ENCODE results near the gene KDM4D.
A peak's percentile ranks its signal among the peaks of the same experiment; 100 is the strongest.
"Not testable (repeated sequence)": the region's sequence is repeated elsewhere in the genome, so short reads cannot be mapped to it uniquely, and the experiment has no call there.

Gene KDM4D

DNA sequence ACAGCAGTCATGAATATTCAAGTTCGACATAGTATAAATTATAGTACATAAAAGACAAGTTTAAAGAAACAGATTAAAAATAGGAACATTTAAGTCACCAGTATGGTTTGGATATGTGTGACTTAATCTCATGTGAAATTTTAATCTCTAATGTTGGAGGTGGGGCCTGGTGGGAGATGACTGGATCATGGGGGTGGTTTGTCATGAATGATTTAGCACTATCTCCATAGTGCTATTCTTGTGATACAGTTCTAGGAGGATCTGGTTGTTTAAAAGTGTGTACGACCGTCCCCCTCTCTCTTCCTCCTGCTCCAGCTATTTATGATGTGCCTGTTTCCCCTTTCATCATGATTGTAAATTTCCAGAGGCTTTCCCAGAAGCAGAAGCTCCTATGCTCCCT, 54.8 kb downstream of the KDM4D start:
- DNase-seq (ENCODE audit: low spot score): no peak

DNA sequence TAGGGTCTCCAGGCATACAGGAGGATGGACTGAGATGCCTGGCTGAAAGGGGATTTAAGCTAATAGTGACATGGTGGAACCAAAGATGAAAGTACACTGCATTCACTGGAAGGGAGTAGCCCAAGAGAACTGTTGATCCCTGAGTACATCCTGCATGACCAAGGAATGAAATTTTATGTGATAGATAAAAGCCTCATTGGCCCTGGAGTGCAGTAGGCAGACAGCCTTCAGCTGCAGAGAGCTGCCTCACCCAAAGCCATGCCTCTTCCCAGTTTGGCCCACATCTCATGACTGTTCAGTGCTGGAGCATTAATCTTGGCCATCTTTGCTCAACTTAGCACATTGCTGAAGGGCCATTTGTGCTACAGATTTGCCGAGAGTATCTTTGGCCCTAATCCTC, 59.5 kb downstream of the KDM4D start:
- no peaks in the 10 kb centered on the region for H3K4me1 Mint-ChIP-seq (ENCODE audit: low read depth)
- no peak overlapping the region for H3K4me3 Mint-ChIP-seq
- H3K27ac Mint-ChIP-seq: no peak overlapping the region
- H3K36me3 Mint-ChIP-seq (ENCODE audit: low read depth): no peaks in the 10 kb centered on the region
- no peak for DNase-seq (ENCODE audit: low spot score)
- peaks cover 16% of the 10 kb centered on the region for H3K27me3 Mint-ChIP-seq (ENCODE audit: low read depth)
- no peaks in the 10 kb centered on the region for H3K9me3 Mint-ChIP-seq

More for the DNA sequence above, 54.8 kb downstream of the KDM4D start:
- H3K27me3 Mint-ChIP-seq (ENCODE audit: low read depth): peaks cover 5% of the 10 kb centered on the region
- H3K4me3 Mint-ChIP-seq: no peak overlapping the region
- H3K9me3 Mint-ChIP-seq: no peaks in the 10 kb centered on the region
- no peaks in the 10 kb centered on the region for H3K4me1 Mint-ChIP-seq (ENCODE audit: low read depth)
- H3K27ac Mint-ChIP-seq: no peak overlapping the region
- no peaks in the 10 kb centered on the region for H3K36me3 Mint-ChIP-seq (ENCODE audit: low read depth)

DNA sequence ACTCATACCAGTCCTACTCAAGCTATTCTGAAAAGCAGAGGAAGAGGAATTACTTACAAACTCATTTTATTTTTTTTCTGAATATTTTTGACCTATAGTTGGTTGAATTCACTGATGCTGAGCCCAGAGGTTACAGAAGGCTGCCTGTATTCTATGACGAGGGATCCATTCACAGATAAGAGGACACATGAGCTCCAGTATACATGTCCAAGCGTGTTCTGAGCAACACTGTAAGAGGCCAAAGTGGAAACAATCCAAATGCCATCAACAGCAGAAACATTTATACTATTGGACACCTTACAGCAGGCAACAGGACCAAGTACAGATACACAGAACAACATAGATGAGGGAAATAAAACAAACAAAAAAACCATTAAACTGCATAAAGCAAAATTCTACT, 61.8 kb downstream of the KDM4D start:
- H3K4me1 Mint-ChIP-seq (ENCODE audit: low read depth): peaks cover 1% of the 10 kb centered on the region
- H3K36me3 Mint-ChIP-seq (ENCODE audit: low read depth): no peaks in the 10 kb centered on the region
- H3K27me3 Mint-ChIP-seq (ENCODE audit: low read depth): peaks cover 24% of the 10 kb centered on the region

DNA sequence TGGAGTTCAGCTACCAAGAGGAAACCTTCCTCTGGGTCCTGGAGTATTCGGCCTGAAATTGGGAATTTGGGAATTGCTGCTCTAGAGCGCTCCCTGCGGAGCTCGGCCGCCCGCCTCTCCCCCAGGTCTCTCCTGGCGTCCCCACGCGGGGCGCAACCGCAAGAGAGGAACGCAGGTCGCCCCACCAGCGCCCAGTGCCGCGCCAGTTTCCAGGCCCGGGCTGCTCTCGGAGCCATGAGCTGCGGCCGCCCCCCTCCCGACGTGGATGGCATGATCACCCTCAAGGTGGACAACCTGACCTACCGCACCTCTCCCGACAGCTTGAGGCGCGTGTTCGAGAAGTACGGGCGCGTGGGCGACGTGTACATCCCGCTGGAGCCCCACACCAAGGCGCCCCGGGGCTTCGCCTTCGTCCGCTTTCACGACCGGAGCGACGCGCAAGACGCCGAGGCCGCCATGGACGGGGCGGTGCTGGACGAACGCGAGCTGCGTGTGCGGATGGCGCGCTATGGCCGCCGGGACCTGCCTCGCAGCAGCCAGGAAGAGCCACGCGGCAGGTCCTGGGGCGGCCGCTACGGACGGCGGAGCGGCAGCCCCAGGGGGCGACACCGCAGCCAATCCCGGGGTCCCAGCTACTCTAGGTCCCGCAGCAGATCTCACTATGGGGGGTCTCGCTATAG, 64.0 kb downstream of the KDM4D start:
- not testable (repeated sequence) for H3K36me3 Mint-ChIP-seq (ENCODE audit: low read depth); H3K4me1 Mint-ChIP-seq (ENCODE audit: low read depth); DNase-seq (ENCODE audit: low spot score); H3K9me3 Mint-ChIP-seq; H3K27ac Mint-ChIP-seq
- Mint-ChIP-seq H3K27me3 (ENCODE audit: low read depth) (peaks cover 29% of the 10 kb centered on the region), H3K4me3 (peak overlapping the region; percentile 47)

More for the DNA sequence above, 61.8 kb downstream of the KDM4D start:
- Mint-ChIP-seq H3K9me3 (no peaks in the 10 kb centered on the region), H3K4me3 (no peak overlapping the region), H3K27ac (no peak overlapping the region)
- DNase-seq (ENCODE audit: low spot score): no peak

DNA sequence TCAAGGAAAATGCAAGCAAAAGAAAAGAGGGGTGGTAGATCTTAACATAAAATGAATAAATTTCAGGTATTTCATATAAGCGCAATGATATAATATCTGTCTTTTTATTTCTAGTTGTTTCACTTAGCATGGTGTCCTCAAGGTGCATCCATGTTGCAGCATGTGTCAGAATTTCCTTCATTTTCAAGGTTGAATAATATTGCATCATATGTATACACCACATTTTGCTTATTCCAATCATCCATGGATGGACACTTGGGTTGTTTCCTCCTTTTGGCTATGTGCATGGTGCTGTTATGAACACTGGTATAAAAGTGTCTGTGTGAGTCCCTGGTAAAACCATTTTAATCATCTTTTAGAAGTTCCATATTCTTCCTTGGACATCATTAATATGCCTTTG, 68.7 kb downstream of the KDM4D start:
- Mint-ChIP-seq H3K9me3 (no peaks in the 10 kb centered on the region), H3K4me1 (ENCODE audit: low read depth) (peaks cover 1% of the 10 kb centered on the region), H3K36me3 (ENCODE audit: low read depth) (no peaks in the 10 kb centered on the region), H3K27ac (no peak overlapping the region), H3K4me3 (no peak overlapping the region), H3K27me3 (ENCODE audit: low read depth) (peaks cover 39% of the 10 kb centered on the region)
- DNase-seq (ENCODE audit: low spot score): no peak

DNA sequence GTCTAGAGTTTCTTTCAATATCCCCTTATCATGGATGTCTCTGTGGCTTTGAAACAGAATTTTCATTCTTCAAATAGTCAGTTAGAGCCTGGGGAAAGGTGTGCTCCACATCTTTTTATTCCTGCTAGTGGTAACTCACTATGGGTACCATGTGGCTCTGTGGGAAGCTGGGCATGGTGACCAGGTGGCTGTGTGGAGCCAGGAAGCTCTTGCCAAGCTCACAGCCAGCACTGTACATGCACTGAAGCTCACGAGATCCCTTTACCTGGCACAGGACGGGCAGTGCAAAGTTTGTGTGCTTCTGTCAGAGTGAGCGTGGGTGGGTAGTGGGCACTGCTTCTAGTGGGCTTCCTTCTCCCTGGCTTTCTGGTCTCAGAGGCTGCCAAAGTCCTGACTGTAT, 69.4 kb downstream of the KDM4D start:
- no peaks in the 10 kb centered on the region for H3K9me3 Mint-ChIP-seq
- peaks cover 1% of the 10 kb centered on the region for H3K4me1 Mint-ChIP-seq (ENCODE audit: low read depth)
- H3K27ac Mint-ChIP-seq: no peak overlapping the region
- H3K36me3 Mint-ChIP-seq (ENCODE audit: low read depth): no peaks in the 10 kb centered on the region
- no peak for DNase-seq (ENCODE audit: low spot score)
- H3K27me3 Mint-ChIP-seq (ENCODE audit: low read depth): peaks cover 41% of the 10 kb centered on the region
- H3K4me3 Mint-ChIP-seq: no peak overlapping the region

DNA sequence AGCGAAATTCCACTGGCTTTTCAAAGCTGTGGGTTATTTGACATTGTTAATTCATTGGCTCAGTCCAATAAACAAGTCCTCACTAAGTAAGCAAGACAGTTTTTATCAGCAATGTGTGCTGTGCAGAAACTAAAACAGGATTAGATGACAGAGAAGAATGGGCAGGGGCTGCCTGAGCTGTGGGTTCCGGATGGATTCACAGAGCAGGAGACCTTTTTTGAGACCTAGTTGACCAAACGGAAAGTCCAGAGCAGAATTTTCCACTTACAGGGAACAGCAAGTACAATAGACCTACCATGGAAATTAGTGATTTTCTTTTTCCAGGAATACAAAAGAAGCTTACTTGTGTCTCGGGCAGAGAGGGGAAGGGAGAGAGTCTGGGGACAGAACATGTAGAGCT, 70.5 kb downstream of the KDM4D start:
- Mint-ChIP-seq H3K27ac (no peak overlapping the region), H3K4me3 (no peak overlapping the region), H3K4me1 (ENCODE audit: low read depth) (no peaks in the 10 kb centered on the region), H3K27me3 (ENCODE audit: low read depth) (peaks cover 35% of the 10 kb centered on the region), H3K36me3 (ENCODE audit: low read depth) (no peaks in the 10 kb centered on the region), H3K9me3 (no peaks in the 10 kb centered on the region)
- DNase-seq (ENCODE audit: low spot score): no peak

DNA sequence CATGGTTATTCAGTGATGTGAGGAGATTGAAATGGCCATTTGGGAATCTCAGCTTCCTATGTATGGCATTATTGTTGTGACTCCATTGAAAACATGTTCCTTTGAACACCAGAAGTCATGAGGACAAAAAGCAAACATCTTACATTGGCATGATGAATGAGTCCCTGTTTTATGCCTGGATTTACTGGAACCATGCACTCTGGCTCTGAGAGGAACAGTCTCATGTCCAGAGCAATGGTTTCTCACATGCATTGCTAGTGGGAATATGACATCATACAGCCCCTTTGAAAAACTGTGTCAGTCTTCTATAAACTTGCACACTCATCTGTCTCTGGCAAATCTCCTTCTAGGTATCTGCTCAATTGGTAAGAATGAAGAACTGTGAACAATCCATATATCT, 72.3 kb downstream of the KDM4D start:
- DNase-seq (ENCODE audit: low spot score): no peak
- Mint-ChIP-seq H3K36me3 (ENCODE audit: low read depth) (no peaks in the 10 kb centered on the region), H3K27ac (no peak overlapping the region), H3K4me3 (no peak overlapping the region), H3K4me1 (ENCODE audit: low read depth) (no peaks in the 10 kb centered on the region), H3K9me3 (no peaks in the 10 kb centered on the region), H3K27me3 (ENCODE audit: low read depth) (peaks cover 39% of the 10 kb centered on the region)
